GM06990 (cell line): ENCODE measurements around the gene EPDR1.

Experiments used
- DNase-seq: peaks from one replicate; pipeline ENCODE4 v3.0.0-alpha.2; 2011; ENCODE audit not compliant: insufficient read length; ENCODE audit errors: extremely low read depth
- H3K27me3 ChIP-seq: replicated peaks from 2 replicates; pipeline ENCODE4 v1.6.0; 2011; ENCODE audit warnings: low read length; ENCODE audit not compliant: control insufficient read depth, insufficient read depth
- H3K36me3 ChIP-seq: 2 replicates; pipeline ENCODE4 v1.5.1; 2011; ENCODE audit warnings: low read length; ENCODE audit not compliant: control insufficient read depth, insufficient read depth
- H3K4me3 ChIP-seq: replicated peaks from 2 replicates; pipeline ENCODE4 v1.5.1; 2011; ENCODE audit warnings: low read depth, mild to moderate bottlenecking, control low read depth, low read length
- TF ChIP-seq, protein P1 (sequence below): IDR thresholded peaks from 2 replicates; pipeline ENCODE4 v1.5.1; 2011; ENCODE audit warnings: low read length, control low read depth, mild to moderate bottlenecking, inconsistent platforms; ENCODE audit not compliant: insufficient read depth, poor library complexity, severe bottlenecking

EPDR1 gene

GRCh38 chr7:37957221-37957970 is 37.0 kb downstream of the EPDR1 start:
- TF ChIP-seq, protein P1, sequence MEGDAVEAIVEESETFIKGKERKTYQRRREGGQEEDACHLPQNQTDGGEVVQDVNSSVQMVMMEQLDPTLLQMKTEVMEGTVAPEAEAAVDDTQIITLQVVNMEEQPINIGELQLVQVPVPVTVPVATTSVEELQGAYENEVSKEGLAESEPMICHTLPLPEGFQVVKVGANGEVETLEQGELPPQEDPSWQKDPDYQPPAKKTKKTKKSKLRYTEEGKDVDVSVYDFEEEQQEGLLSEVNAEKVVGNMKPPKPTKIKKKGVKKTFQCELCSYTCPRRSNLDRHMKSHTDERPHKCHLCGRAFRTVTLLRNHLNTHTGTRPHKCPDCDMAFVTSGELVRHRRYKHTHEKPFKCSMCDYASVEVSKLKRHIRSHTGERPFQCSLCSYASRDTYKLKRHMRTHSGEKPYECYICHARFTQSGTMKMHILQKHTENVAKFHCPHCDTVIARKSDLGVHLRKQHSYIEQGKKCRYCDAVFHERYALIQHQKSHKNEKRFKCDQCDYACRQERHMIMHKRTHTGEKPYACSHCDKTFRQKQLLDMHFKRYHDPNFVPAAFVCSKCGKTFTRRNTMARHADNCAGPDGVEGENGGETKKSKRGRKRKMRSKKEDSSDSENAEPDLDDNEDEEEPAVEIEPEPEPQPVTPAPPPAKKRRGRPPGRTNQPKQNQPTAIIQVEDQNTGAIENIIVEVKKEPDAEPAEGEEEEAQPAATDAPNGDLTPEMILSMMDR, result no peak
- Histone ChIP-seq H3K4me3 (no peak overlapping the region), H3K27me3 (no peaks in the 10 kb centered on the region), H3K36me3 (no peaks in the 10 kb centered on the region)
- no peak for DNase-seq

GRCh38 chr7:37960483-37960882 is 40.0 kb downstream of the EPDR1 start:
- no peak overlapping the region for H3K4me3 ChIP-seq
- H3K36me3 ChIP-seq, result no peaks in the 10 kb centered on the region
- TF ChIP-seq, protein P1, result no peak
- H3K27me3 ChIP-seq, result no peaks in the 10 kb centered on the region
- DNase-seq, result no peak

DNA sequence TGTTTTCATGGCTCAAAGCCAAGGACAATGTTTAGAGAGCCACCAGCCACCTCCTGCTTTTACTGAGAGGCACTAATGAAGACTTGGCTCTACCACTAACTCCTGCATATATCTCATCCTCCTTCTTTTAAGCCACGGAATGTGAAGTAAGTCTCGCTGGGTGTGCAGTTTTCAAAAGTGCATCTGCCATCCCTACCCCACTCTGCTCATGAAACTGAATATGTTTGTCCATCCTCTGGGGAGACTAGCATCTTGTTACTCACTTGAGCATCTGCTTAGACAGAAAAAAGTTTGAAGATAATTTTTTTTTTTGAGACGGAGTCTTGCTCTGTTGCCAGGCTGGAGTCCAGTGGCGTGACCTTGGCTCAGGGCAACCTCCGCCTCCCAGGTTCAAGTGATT is 40.8 kb downstream of the EPDR1 start:
- TF ChIP-seq, protein P1, result no peak
- no peak for DNase-seq
- Histone ChIP-seq H3K36me3 (no peaks in the 10 kb centered on the region), H3K4me3 (no peak overlapping the region), H3K27me3 (no peaks in the 10 kb centered on the region)

- DNase-seq, result no peak
- TF ChIP-seq, protein P1, result no peak
- no peaks in the 10 kb centered on the region for H3K36me3 ChIP-seq
- no peaks in the 10 kb centered on the region; the same call in 1 of the 2 replicates for H3K27me3 ChIP-seq
- H3K4me3 ChIP-seq, result no peak overlapping the region
Observed at GRCh38 chr7:37964196-37964595, 43.8 kb downstream of the EPDR1 start.

DNA sequence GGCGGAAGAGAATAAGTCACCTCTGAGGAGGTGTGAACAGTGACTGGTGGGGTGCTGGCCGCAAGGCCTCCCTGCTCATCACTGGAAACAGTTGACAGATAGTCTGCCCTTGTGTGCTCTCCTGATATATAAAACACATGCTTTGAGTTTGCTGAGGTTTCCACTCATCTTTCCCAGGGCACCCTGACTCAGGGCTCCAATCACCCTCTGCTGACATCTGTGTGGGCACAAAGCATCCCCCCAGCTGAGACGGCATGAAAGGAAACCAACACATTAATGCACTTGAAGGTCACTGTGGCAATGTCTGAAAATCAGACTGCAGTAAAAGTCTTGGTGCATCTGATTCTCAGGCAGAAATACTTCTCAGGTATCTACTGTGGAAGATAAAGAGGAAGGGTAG is 49.8 kb downstream of the EPDR1 start:
- Histone ChIP-seq H3K36me3 (no peaks in the 10 kb centered on the region), H3K27me3 (no peaks in the 10 kb centered on the region; the same call in none of the 2 replicates)
- DNase-seq, result no peak

More for the DNA sequence above, 49.8 kb downstream of the EPDR1 start:
- no peak overlapping the region for H3K4me3 ChIP-seq
- TF ChIP-seq, protein P1, result no peak
